ENCODE data around the gene PSG6.
"Not testable (repeated sequence)": the region's sequence is repeated elsewhere in the genome, so short reads cannot be mapped to it uniquely, and the experiment has no call there.

Gene PSG6

GRCh38 chr19:42853231-42853630 lies 64.5 kb downstream of the PSG6 start:
- not testable (repeated sequence) for DNase-seq (ENCODE audit: low read depth in 2 of 2)

DNA sequence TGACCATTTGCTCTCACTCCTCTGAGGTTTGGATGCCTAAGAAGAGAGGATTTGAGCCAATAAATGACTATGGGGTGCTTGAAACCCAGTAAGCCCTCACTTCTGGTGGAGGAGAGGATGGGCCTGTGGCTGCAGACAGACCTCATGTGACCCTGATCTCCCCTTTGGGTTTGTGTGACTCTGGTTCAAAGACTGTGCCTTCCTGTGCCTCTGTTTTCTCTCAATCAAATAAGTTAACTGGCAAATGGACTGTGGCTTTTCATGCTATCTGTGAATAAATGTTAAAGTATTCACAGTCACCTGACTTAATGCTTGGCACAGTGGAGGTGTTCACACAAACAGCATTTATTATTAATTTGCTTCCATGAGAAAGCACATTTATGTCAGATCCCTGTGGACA lies 64.9 kb downstream of the PSG6 start:
- not testable (repeated sequence) for DNase-seq (ENCODE audit: low read depth in 2 of 2)
